ENCODE results near the gene NAA25.

DNA sequence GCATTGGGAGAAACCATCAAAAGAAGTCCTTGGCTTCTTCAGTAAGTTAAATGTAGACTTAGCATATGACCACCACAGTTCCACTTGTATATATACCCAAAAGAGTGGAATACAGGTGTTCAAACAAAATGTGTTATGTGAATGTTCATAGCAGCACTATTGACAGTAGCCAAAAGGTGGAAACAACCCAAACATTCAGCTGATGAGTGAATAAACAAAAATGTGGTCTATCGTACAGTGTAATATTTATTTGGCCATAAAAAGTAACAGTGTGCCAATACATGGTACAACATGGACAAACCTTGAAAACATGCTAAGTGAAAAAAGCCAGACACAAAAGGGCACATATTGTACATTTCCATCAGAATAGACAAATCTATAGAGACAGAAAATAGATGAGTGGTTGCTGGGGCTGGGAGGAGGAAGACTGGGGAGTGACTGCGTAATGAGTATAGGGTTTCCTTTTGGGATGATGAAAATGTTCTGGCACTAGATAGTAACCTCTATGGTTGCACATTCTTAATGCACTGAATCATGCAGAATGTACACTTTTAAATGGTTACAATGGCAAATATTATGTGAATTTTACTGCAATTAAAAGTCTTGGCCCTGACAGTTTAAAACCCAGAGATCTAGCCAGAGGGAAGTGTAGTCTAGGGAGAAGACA, 89.9 kb downstream of the NAA25 start:
- TF ChIP-seq CTCF (IDR thresholded peaks at IDR 0.05) (no peak), POLR2AphosphoS5 (IDR thresholded peaks at IDR 0.05) (no peak), POLR2A (IDR thresholded peaks at IDR 0.05) (no peak)
